ENCODE results near the gene CNTNAP2. TPM values are rescaled to one million over a fixed set of nuclear protein-coding genes. Genes with fewer than 3 reads are reported as not detected.
A peak's percentile ranks its signal among the peaks of the same experiment; 100 is the strongest.

The CNTNAP2 gene
- total RNA-seq, 2 experiments from 2014 or later = 0.19 to 0.22 TPM

- H3K4me3 Mint-ChIP-seq = no peak overlapping the region
- H3K27ac Mint-ChIP-seq = no peak overlapping the region
- H3K27me3 Mint-ChIP-seq = no peaks in the 10 kb centered on the region
- no peaks in the 10 kb centered on the region for H3K4me1 Mint-ChIP-seq
- DNase-seq = no peak
- H3K9me3 Mint-ChIP-seq = peaks cover 7% of the 10 kb centered on the region
- H3K36me3 Mint-ChIP-seq = no peaks in the 10 kb centered on the region
Observed at GRCh38 chr7:147183276-147183675, 1066.7 kb downstream of the CNTNAP2 start.

GRCh38 chr7:147188467-147188866 lies 1071.9 kb downstream of the CNTNAP2 start:
- peaks cover 12% of the 10 kb centered on the region for H3K9me3 Mint-ChIP-seq
- H3K27me3 Mint-ChIP-seq = no peaks in the 10 kb centered on the region
- H3K36me3 Mint-ChIP-seq = no peaks in the 10 kb centered on the region
- DNase-seq = no peak
- H3K4me3 Mint-ChIP-seq = no peak overlapping the region
- no peak overlapping the region for H3K27ac Mint-ChIP-seq
- H3K4me1 Mint-ChIP-seq = no peaks in the 10 kb centered on the region

- H3K36me3 Mint-ChIP-seq = no peaks in the 10 kb centered on the region
- no peak overlapping the region for H3K27ac Mint-ChIP-seq
- H3K4me3 Mint-ChIP-seq = no peak overlapping the region
- no peak for DNase-seq
- no peaks in the 10 kb centered on the region for H3K4me1 Mint-ChIP-seq
- peaks cover 10% of the 10 kb centered on the region for H3K9me3 Mint-ChIP-seq
- H3K27me3 Mint-ChIP-seq = no peaks in the 10 kb centered on the region
Observed at GRCh38 chr7:147193476-147193875, 1076.9 kb downstream of the CNTNAP2 start.

- Mint-ChIP-seq H3K27ac (no peak overlapping the region), H3K36me3 (no peaks in the 10 kb centered on the region), H3K9me3 (peaks cover 9% of the 10 kb centered on the region), H3K4me3 (no peak overlapping the region), H3K27me3 (no peaks in the 10 kb centered on the region), H3K4me1 (no peaks in the 10 kb centered on the region)
- no peak for DNase-seq
Observed at GRCh38 chr7:147196481-147196880, 1079.9 kb downstream of the CNTNAP2 start.

- no peak overlapping the region for H3K4me3 Mint-ChIP-seq
- H3K9me3 Mint-ChIP-seq = peaks cover 9% of the 10 kb centered on the region
- H3K27ac Mint-ChIP-seq = no peak overlapping the region
- H3K4me1 Mint-ChIP-seq = no peaks in the 10 kb centered on the region
- no peaks in the 10 kb centered on the region for H3K36me3 Mint-ChIP-seq
- no peaks in the 10 kb centered on the region for H3K27me3 Mint-ChIP-seq
- no peak for DNase-seq
Observed at GRCh38 chr7:147197006-147197405, 1080.4 kb downstream of the CNTNAP2 start.

GRCh38 chr7:147199868-147200267 lies 1083.3 kb downstream of the CNTNAP2 start:
- no peaks in the 10 kb centered on the region for H3K27me3 Mint-ChIP-seq
- H3K36me3 Mint-ChIP-seq = no peaks in the 10 kb centered on the region
- no peak overlapping the region for H3K4me3 Mint-ChIP-seq
- peaks cover 8% of the 10 kb centered on the region for H3K9me3 Mint-ChIP-seq
- no peaks in the 10 kb centered on the region for H3K4me1 Mint-ChIP-seq
- DNase-seq = no peak
- no peak overlapping the region for H3K27ac Mint-ChIP-seq

GRCh38 chr7:147207988-147208387 lies 1091.4 kb downstream of the CNTNAP2 start:
- no peak for DNase-seq
- H3K9me3 Mint-ChIP-seq = peaks cover 5% of the 10 kb centered on the region
- no peak overlapping the region for H3K4me3 Mint-ChIP-seq
- no peak overlapping the region for H3K27ac Mint-ChIP-seq
- H3K4me1 Mint-ChIP-seq = no peaks in the 10 kb centered on the region
- H3K27me3 Mint-ChIP-seq = no peaks in the 10 kb centered on the region
- H3K36me3 Mint-ChIP-seq = no peaks in the 10 kb centered on the region

GRCh38 chr7:147231275-147231674 lies 1114.7 kb downstream of the CNTNAP2 start:
- H3K36me3 Mint-ChIP-seq = no peaks in the 10 kb centered on the region
- no peaks in the 10 kb centered on the region for H3K4me1 Mint-ChIP-seq
- no peak overlapping the region for H3K4me3 Mint-ChIP-seq
- H3K9me3 Mint-ChIP-seq = peaks cover 21% of the 10 kb centered on the region
- DNase-seq = no peak
- H3K27me3 Mint-ChIP-seq = no peaks in the 10 kb centered on the region
- H3K27ac Mint-ChIP-seq = no peak overlapping the region

GRCh38 chr7:147235645-147236382 lies 1119.2 kb downstream of the CNTNAP2 start:
- Mint-ChIP-seq H3K4me1 (no peaks in the 10 kb centered on the region), H3K9me3 (peaks cover 13% of the 10 kb centered on the region), H3K4me3 (no peak overlapping the region), H3K27ac (no peak overlapping the region), H3K27me3 (no peaks in the 10 kb centered on the region), H3K36me3 (no peaks in the 10 kb centered on the region)
- DNase-seq = no peak

- no peak for DNase-seq
- H3K36me3 Mint-ChIP-seq = no peaks in the 10 kb centered on the region
- H3K9me3 Mint-ChIP-seq = peaks cover 5% of the 10 kb centered on the region
- no peak overlapping the region for H3K4me3 Mint-ChIP-seq
- H3K4me1 Mint-ChIP-seq = no peaks in the 10 kb centered on the region
- H3K27me3 Mint-ChIP-seq = no peaks in the 10 kb centered on the region
- no peak overlapping the region for H3K27ac Mint-ChIP-seq
Observed at GRCh38 chr7:147240468-147240867, 1123.9 kb downstream of the CNTNAP2 start.

GRCh38 chr7:147245274-147245673 lies 1128.7 kb downstream of the CNTNAP2 start:
- DNase-seq = peak; percentile 2
- Mint-ChIP-seq H3K27me3 (no peaks in the 10 kb centered on the region), H3K4me1 (no peaks in the 10 kb centered on the region), H3K27ac (no peak overlapping the region), H3K4me3 (no peak overlapping the region), H3K36me3 (no peaks in the 10 kb centered on the region), H3K9me3 (no peaks in the 10 kb centered on the region)

- no peak for DNase-seq
- H3K4me1 Mint-ChIP-seq = no peaks in the 10 kb centered on the region
- no peaks in the 10 kb centered on the region for H3K27me3 Mint-ChIP-seq
- no peaks in the 10 kb centered on the region for H3K9me3 Mint-ChIP-seq
- H3K36me3 Mint-ChIP-seq = no peaks in the 10 kb centered on the region
- H3K27ac Mint-ChIP-seq = no peak overlapping the region
- no peak overlapping the region for H3K4me3 Mint-ChIP-seq
Observed at GRCh38 chr7:147249956-147250355, 1133.4 kb downstream of the CNTNAP2 start.

GRCh38 chr7:147251751-147252325 lies 1135.2 kb downstream of the CNTNAP2 start:
- no peaks in the 10 kb centered on the region for H3K36me3 Mint-ChIP-seq
- no peaks in the 10 kb centered on the region for H3K4me1 Mint-ChIP-seq
- no peak for DNase-seq
- peaks cover 3% of the 10 kb centered on the region for H3K9me3 Mint-ChIP-seq
- no peak overlapping the region for H3K27ac Mint-ChIP-seq
- H3K27me3 Mint-ChIP-seq = no peaks in the 10 kb centered on the region
- no peak overlapping the region for H3K4me3 Mint-ChIP-seq

- Mint-ChIP-seq H3K27me3 (no peaks in the 10 kb centered on the region), H3K36me3 (no peaks in the 10 kb centered on the region), H3K4me3 (no peak overlapping the region), H3K4me1 (no peaks in the 10 kb centered on the region), H3K9me3 (peaks cover 1% of the 10 kb centered on the region), H3K27ac (no peak overlapping the region)
- no peak for DNase-seq
Observed at GRCh38 chr7:147261693-147262092, 1145.1 kb downstream of the CNTNAP2 start.

GRCh38 chr7:147265528-147265927 lies 1148.9 kb downstream of the CNTNAP2 start:
- Mint-ChIP-seq H3K27me3 (no peaks in the 10 kb centered on the region), H3K4me3 (no peak overlapping the region), H3K27ac (no peak overlapping the region), H3K36me3 (no peaks in the 10 kb centered on the region), H3K9me3 (peaks cover 1% of the 10 kb centered on the region), H3K4me1 (no peaks in the 10 kb centered on the region)
- DNase-seq = no peak

- DNase-seq = no peak
- Mint-ChIP-seq H3K9me3 (peaks cover 7% of the 10 kb centered on the region), H3K27me3 (no peaks in the 10 kb centered on the region), H3K4me1 (no peaks in the 10 kb centered on the region), H3K27ac (no peak overlapping the region), H3K36me3 (no peaks in the 10 kb centered on the region), H3K4me3 (no peak overlapping the region)
Observed at GRCh38 chr7:147276106-147276505, 1159.5 kb downstream of the CNTNAP2 start.

Data from activated naive CD8-positive, alpha-beta T cell treated with anti-CD3 and anti-CD28 coated beads for 36 hours (primary cell).